ENCODE data around the gene ARL11.
"Not testable (repeated sequence)": the region's sequence is repeated elsewhere in the genome, so short reads cannot be mapped to it uniquely, and the experiment has no call there.

ARL11 gene

DNA sequence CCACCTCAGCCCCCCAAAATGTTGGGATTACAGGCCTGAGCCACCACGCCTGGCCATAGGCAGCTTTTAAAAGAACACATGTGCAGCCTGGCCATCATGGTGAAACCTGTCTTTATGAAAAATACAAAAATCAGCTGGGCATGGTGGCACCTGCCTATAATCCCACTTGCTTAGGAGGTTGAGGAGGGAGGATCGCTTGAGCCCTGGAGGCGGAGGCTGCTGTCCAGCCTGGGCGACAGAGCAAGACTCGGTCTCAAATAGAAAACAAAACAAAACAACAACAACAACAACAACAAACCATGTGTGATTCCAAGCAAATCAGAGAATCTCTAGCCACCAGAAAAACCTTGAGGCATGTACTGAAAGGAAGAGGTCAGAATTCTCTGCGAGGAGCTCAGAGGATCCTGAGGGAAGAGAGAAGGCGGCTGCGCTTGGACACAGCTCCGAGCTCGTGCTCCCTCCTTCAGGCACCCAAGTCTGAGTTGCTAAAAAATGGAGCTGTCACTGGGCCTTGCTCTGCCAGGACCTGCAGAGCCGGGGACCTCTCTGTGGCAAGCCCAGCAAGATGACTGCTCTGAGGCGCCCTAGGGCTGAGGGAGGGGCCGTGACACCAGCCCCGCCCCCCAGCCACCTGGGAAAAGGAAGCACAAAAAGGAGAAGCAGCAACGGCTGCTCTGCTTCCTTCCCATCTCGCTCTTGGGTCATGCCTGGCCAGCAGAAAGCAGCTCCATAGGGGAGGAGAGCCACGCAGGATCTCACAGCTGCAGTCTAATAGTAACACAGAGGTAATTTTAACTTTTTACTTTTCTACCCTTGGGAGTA is at the start of gene ARL11:
Gene ARL11, plus strand, starts transcription at position 677 of the 822 bp plus-strand sequence. CDS start 1,941 bp downstream, outside the sequence.
- DNase-seq, result peak in 1 of 3 experiments; percentile 7

DNA sequence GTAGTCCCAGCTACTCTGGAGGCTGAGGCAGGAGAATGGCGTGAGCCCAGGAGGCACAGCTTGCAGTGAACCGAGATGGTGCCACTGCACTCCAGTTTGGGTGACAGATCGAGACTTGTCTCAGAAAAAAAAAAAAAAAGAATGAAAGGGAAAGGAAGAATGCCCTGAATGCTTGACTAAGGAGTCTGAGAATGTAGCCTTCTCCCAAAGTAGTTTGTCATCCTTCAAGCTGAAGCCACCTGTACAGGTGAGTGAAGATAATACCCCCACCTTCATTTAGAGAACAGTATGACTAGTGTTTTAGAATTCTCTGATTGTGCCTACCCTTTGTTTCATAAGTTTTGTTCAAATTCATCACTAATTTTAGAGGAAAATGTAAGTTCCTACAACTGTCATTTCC is 48.8 kb upstream of the ARL11 start:
- DNase-seq, result no peak

DNA sequence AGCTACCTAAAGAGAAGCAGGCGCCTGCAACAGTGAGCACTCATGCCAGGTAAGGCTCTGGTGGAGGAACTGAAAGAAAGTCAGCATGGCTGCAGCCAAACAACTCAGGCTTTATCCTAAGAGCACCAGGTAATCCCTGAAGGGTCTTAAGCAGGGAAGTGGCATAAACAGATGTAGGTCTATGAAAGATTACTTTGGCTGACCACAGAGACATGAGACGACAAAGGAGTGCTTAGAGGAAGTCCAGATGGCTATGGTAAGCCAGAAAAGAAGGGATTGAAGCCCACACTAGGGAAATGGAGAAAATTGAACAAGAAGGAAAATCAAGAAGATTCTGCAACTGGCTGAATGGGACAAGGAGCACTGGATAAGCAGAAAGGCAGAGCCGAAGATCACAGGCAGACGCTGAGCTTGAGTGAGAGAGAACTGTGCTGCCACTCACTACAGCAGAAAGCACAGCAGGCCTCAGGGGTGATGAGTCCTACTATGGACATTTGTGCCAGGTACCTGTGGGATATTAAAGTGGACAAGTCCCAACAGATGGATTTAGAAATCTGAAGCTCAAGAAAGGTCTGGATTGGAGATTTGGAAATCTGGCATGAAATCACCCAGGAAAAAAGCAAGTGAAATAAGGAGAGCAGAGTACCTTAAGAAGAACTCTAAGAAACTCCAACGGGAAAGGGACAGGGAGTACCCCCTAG is 47.2 kb upstream of the ARL11 start:
- DNase-seq, result no peak

DNA sequence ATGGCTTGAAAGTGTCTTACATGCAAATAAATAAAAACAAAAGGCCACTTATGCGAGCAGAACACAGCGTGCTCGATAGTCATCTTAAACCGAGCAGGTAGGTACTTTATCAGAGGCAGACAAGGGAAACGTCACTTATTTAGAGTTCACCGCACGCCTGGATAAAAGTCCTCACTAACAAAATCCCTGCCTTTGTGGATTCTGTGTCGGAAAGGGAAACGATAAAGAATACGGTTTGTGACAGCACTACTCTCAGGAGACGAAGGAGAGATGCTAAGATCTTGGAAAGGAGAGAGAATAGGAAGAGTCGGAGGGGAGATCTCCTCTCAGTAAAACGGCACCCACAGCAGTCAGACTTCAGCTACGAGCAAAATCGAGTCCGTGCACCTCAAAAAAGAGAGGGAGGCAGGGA is 43.5 kb upstream of the ARL11 start:
- DNase-seq, result peak in 1 of 3 experiments; percentile 73

DNA sequence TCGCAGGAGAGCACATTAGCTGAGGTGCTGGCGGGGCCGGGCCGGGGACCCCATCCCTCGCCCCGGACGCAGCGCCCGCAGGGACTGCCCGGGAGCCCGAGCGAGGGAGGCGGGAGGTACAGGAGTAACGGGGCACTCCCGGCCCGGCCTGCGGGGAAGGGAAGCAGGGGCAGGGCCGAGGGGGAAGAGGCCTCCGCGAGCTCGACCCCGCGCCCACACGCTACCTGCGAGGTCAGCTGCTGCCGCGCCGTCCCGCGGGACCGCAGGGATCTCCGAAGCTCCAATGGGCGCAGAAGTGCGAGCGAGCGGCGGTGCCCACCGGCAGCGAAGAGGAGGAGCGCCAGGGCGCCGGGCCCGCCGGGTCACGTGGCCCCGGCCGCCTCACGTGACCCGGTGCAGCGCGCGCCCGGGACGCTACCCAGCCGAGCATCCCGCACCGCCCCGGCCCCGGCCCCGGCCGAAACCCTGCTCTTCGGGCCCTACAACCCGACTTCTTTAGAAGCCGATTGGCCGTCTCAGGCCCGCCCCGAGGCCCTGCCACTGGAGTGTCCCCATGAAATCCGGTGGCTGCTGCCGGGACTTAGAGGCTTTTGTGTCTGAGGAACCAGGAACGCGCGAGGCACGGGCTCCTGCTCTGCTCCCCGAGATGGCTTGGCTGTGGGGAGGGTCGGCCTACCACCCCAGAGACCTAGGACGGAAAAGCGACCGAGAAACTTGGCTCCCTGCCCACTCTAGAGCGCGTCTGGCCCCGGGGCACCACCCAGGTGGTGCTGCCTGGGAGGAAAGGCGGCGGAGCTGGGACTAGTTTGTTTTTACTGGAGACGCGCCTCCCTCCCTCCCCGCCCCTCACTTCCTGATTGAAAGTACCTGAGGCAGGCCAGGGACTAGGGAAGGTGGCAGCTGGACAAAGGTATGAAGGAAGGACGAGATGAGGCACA is 42.8 kb upstream of the ARL11 start, which contains the start of gene RCBTB1:
Gene RCBTB1, minus strand, starts transcription at position 339 of the 938 bp plus-strand sequence. CDS start 18,279 bp downstream, outside the sequence.
- peak; percentile 70 to 90 (median 88) for DNase-seq

DNA sequence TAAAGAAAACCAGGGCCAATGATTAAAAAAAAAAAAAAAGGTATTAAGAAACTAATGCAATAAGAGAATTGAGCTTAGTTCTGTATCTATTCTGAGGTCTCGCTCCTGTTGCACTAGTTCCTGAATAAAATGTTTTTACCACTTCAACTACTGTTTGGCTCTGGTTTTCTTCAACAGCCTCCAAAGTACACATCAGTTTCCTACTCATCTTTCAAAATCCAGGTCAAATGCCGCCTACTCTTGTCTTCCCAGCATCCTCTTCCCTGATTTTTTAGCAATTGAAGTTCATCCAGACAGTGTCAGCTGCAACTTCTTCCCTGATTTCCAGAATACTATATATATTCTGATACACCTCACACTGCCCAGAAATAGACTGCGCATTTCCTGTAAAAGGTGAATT is 41.6 kb upstream of the ARL11 start:
- no peak for DNase-seq

DNA sequence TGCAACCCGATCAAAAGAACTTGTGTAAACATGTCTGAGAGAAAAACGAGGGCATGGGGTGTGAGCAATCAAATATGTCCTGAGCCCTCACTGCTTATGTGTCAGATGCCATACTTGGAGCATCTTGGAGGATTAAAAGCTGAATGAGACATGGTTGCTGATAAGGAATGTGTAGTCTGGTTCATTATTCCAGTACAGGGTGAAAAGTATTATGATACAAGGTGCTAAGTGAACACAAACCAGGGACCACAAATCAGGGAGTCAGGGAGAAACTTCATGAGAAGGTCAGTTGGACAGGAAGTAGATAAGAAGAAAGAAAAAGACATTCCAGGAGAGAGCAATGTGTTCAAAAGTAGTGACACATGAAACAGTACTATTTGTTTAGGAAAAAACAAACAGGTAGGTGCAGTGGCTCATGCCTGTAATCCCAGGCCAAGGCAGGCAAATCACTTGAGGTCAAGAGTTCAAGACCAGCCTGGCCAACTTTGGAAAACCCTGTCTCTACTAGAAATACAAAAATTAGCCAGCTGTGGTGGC is 40.9 kb upstream of the ARL11 start:
- no peak for DNase-seq

DNA sequence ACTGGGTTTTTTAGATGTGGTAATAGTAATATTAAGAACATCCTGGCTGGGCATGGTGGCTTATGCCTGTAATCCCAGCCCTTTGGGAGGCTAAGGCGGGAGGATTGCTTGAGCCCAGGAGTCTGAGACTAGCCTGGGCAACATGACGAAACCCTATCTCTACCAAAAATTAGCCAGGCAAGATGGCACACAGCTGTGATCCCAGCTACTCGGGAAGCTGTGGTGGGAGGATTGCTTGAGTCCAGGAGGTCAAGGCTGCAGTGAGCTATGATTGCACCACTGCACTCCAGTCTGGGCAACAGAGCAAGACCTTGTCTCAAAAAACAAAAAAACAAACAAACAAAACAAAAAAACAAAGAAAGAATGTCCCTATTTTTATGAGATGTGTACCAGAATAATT is 37.6 kb upstream of the ARL11 start:
- DNase-seq, result not testable (repeated sequence)

DNA sequence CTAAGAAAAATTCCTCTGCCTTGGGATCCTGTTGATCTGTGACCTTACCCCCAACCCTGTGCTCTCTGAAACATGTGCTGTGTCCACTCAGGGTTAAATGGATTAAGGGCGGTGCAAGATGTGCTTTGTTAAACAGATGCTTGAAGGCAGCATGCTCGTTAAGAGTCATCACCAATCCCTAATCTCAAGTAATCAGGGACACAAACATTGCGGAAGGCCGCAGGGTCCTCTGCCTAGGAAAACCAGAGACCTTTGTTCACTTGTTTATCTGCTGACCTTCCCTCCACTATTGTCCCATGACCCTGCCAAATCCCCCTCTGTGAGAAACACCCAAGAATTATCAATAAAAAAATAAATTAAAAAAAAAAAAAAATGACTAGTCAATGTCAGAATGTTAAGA is 34.4 kb upstream of the ARL11 start:
- DNase-seq, result not testable (repeated sequence)

DNA sequence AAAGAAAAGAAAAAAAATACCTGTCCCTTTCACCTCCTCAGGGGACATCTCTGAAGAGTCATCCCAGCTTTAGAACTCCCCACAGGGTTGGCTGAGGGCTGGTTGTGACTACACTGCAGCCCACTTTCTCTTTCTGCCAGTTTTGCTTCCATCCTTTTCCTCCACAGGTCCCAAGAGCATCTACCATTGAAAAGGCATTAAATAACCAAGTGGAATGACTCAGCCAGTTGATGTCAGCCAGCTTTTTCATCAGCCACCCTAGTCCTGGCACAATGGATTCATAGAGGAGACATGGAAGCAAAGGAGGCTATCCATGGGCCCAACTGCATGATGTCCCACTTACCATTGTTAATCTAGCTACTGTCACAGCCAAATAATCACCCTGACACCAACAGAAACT is 33.7 kb upstream of the ARL11 start:
- DNase-seq, result no peak

DNA sequence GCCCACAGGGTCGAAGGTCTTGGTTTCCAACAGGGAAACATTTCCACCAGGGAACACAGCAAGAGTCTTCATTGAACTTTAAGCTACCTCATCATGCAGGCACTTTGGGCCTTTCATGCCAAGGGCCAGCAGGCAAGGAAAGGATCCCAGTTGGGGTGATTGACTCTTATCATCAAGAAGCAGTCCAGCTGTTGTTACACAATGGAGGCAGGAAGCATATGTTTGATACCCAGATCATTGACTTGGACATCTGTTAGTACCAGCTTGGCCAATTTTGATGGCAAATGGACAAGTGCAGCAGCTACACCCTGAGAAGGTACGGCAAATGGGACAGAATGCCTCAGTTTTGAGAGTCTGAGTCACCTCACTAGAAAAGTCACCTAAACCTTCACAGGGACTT is 32.1 kb upstream of the ARL11 start:
- DNase-seq, result no peak

DNA sequence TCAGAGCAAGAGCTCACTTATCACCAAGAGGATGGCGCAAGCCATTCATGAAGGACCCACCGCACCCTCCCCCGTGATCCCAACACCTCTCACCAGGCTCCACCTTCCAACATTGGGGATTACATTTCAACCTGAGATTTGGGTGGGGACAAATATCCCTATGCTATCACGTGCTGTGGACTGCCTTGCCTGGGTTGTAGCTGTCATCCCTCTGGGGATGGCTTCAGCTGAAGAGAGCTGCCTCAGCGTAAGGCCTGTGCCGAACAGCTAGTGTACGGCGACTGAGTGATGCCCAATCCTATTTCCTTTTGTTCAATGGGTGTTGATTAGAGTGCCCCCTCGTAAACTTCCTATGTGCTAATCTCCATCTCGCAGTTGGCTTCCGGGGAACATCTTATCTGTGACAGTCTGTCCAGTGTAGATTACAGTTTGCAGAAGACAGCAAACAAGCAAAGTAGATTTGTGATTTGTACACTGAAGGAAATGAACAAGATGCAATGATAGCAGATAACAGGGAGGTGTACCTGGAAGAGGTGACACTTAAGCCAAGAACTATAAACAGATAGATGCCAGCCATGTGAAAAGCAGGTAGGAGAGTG is 31.2 kb upstream of the ARL11 start:
- no peak for DNase-seq

DNA sequence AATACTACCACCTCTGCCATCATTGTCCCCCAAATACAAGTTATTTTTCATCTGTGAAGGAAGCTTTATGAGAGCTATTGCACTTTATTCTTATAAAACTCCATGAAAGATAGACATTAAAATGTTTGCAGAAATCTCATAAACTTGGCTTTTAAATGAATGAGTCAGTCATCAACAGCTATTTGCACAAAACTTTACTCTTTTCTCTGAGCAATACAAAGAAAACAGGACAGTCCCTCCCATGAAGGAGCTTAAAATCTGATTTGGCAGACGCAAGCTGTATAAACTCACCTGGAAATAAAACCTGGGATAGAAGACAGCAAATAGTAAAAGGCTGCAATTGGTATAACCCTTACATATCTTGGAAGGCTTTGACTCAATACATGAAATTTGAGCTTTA is 26.3 kb upstream of the ARL11 start:
- DNase-seq, result no peak

DNA sequence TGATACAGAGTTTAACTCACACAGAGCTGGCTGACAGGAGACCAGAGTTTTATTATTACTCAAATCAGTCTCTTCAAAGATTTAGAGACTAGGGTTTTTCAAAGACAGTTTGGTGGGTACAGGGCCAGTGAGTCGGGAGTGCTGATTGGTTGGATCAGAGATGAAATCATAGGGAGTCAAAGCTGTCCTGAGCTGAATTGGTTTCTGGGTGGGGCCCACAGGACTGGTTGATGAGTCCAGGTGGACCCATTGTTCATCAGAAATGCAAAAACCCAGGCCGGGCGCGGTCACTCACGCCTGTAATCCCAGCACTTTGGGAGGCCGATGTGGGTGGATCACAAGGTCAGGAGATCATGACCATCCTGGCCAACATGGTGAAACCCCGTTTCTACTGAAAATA is 25.7 kb upstream of the ARL11 start:
- DNase-seq, result not testable (repeated sequence)

DNA sequence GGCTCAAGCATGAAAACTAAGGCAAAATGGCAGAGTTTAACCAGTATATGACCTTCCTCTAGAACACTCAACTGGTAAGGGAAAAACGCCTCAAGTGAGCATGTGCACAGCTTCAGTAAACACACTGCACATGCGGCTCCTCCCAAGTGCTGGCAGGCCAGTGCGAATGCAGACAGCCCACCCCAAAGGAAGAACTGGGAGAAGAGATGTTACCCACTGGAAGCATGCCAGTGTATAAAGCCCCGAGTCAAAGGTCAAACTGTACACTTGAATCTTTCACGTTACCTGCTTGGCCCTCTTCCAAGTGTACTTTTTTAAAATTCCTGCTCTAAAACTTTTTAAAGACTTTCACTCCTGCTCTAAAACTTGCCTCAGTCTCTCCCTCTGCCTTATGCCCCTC is 23.7 kb upstream of the ARL11 start:
- DNase-seq, result peak in 1 of 3 experiments; percentile 4

DNA sequence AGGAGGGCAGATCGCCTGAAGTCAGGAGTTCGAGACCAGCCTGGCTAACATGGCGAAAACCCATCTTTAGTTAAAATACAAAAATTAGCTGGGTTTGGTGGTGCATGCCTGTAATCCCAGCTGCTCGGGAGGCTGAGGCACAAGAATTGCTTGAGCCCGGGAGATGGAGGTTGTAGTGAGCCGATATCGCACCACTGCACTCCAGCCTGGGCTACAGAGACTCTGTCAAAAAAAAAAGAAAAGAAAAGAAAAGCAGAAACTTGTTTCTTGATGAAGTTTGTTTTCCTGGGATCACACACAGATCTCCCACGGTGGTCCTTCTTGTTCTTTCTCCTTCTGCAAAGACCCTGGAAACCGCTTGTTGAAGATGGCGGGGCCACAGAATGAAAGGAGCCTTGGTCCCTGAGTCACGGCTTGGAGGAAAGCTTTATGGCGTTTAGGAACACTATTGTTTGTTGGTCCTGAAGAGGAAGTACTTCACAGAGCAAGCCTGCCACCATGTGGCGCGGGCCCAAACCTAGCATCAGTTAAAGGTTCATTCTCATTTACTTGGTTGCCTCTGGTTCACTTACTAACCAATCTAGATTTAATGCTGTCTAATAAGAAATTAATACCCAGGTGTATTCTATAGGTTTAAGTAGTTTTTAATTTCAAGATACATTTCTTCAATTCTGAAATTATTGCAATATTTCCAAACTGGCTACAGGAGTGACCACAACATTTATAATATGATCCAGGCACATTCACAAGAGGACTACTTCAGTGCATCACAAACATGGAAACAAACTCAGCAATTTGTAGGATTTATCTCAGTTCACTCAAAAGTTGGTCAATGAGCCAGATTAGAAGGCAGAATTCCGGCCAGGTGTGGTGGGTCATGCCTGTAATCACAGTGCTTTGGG is 21.3 kb upstream of the ARL11 start:
- DNase-seq, result peak; percentile 72 to 91 (median 86)

DNA sequence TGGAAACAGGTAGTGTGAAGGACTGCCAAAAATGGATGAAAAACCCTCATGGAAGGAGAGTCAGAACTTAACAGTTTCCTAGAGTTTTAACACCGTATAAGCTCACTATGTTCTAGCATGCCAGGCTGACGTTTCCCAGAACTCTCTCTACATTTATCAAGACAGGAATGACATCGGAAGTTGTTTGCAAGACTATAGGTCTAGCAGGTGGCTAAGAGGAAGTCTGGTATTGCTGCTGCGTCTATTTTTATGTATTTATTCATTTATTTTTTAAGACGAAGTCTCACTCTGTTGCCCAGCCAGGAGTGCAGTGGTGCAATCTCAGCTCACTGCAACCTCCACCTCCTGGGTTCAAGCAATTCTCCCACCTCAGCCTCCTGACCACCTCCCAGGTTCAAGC is 20.5 kb upstream of the ARL11 start:
- DNase-seq, result no peak

DNA sequence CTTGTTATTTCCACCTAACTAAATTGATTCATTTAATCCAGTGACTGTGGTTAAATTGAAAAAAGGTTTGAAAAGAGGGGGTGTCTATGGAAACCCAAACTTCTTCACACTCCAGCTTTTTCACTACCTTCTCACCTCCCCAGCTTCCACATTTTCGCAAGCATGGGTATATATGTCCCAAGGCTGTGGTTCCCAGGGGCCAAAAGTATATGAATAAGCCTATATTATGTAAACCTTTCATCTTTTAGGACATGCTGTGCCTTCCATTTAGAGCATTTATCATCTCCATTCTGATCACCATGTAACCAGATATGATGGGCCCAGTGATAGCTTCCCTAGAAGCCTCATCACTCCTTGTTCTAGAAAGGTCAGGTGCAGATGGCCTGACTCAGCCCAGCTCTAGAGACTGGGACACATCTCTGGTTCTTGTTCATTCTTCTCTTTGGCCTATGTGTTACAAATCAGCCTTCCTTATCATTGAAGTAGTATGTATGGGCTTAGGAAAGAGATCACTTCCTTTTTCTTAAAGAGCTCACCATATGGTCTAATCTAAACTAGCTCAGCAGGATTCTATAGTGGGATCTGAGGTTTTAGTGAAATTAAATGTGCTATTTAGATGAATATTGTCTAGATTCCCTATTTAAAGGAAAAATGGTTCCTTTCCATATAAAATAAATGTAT is 19.5 kb upstream of the ARL11 start:
- no peak for DNase-seq

DNA sequence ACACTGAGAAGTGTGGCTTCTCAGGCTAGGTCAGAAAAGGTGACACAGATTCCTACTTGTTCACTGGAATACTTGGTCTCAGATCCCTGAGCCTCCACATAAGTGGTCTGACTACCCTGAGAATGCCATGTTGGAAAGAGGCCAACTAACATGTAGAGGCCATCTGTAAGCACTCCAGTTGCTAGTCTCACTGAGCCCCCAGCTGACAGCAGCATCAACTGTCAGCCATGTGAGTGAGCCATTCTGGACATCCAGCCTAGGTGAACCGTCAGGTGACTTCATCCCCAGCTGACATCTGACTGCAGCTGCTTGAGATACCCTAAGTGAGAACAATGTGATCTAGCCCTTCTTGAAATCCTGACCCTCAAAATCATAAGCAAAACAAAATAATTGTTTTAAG is 18.1 kb upstream of the ARL11 start:
- DNase-seq, result peak; percentile 41 to 87 (median 86)

DNA sequence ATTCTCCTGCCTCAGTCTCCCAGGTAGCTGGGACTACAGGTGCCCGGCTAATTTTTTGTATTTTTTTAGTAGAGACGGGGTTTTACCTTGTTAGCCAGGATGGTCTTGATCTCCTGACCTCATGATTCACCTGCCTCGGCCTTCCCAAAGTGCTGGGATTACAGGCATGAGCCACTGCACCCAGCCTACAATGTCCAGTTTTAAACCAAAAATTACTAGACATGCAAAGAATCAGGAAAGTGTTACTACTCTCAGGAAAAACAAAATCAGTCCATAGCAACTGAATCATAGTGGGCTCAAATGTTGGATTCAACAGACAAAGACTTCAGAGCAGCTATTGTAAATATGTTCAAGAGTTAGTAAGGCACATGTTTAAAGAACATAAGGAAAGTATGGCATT is 16.3 kb upstream of the ARL11 start:
- not testable (repeated sequence) for DNase-seq

All from NCI-H1417 (cell line).